ENCODE data around the gene RERE.

RERE gene

GRCh38 chr1:8359617-8360481 is 457.6 kb downstream of the RERE start:
- no peak for DNase-seq (ENCODE audit: extremely low spot score)
- POLR2A ChIA-PET, result no interaction called here
- CTCF ChIA-PET, result no interaction called here
- TF ChIP-seq HDGF (IDR thresholded peaks at IDR 0.05; ENCODE audit: borderline replicate concordance), result no peak
- no peak for TF ChIP-seq FOXM1 (IDR thresholded peaks at IDR 0.05; ENCODE audit: borderline replicate concordance)
- no peak for TF ChIP-seq ELF4 (IDR thresholded peaks at IDR 0.05)
- TF ChIP-seq FOXA1 (IDR thresholded peaks at IDR 0.05), result no peak
- TF ChIP-seq ARNT (IDR thresholded peaks at IDR 0.05), result no peak
- TF ChIP-seq LEF1 (IDR thresholded peaks at IDR 0.05; ENCODE audit: borderline replicate concordance), result no peak
- no peak for TF ChIP-seq PKNOX1 (IDR thresholded peaks at IDR 0.05)
- no peak for TF ChIP-seq NFRKB (IDR thresholded peaks at IDR 0.05)
- no peak for TF ChIP-seq FOXK2 (IDR thresholded peaks at IDR 0.05)
- TF ChIP-seq L3MBTL2 (conservative IDR thresholded peaks at IDR 0.05), result no peak
- no peak for TF ChIP-seq CTBP1 (IDR thresholded peaks at IDR 0.05; ENCODE audit: borderline replicate concordance)
- no peak for TF ChIP-seq TARDBP (IDR thresholded peaks at IDR 0.05)
- no peak for TF ChIP-seq ZNF384 (IDR thresholded peaks at IDR 0.05)
- no peak for TF ChIP-seq SUZ12 (IDR thresholded peaks at IDR 0.05)
- no peak for TF ChIP-seq SP1 (IDR thresholded peaks at IDR 0.05)
- no peak for TF ChIP-seq BHLHE40 (IDR thresholded peaks at IDR 0.05; ENCODE audit: borderline replicate concordance)

- ChIA-PET CTCF (no interaction called here), POLR2A (no interaction called here)
- no peak for DNase-seq (ENCODE audit: extremely low spot score)
- TF ChIP-seq SUZ12 (IDR thresholded peaks at IDR 0.05) (no peak), LEF1 (IDR thresholded peaks at IDR 0.05; ENCODE audit: borderline replicate concordance) (no peak), L3MBTL2 (conservative IDR thresholded peaks at IDR 0.05) (no peak), FOXK2 (IDR thresholded peaks at IDR 0.05) (no peak), SP1 (IDR thresholded peaks at IDR 0.05) (no peak), PKNOX1 (IDR thresholded peaks at IDR 0.05) (no peak), ZNF384 (IDR thresholded peaks at IDR 0.05) (no peak), ELF4 (IDR thresholded peaks at IDR 0.05) (no peak), BHLHE40 (IDR thresholded peaks at IDR 0.05; ENCODE audit: borderline replicate concordance) (no peak), FOXM1 (IDR thresholded peaks at IDR 0.05; ENCODE audit: borderline replicate concordance) (no peak), TARDBP (IDR thresholded peaks at IDR 0.05) (no peak), CTBP1 (IDR thresholded peaks at IDR 0.05; ENCODE audit: borderline replicate concordance) (no peak), FOXA1 (IDR thresholded peaks at IDR 0.05) (no peak), HDGF (IDR thresholded peaks at IDR 0.05; ENCODE audit: borderline replicate concordance) (no peak), NFRKB (IDR thresholded peaks at IDR 0.05) (no peak), ARNT (IDR thresholded peaks at IDR 0.05) (no peak)
Measured at GRCh38 chr1:8358897-8359616, 458.4 kb downstream of the RERE start.

- CTCF ChIA-PET, result no interaction called here
- POLR2A ChIA-PET, result no interaction called here
- no peak for TF ChIP-seq SP1 (IDR thresholded peaks at IDR 0.05)
- TF ChIP-seq LEF1 (IDR thresholded peaks at IDR 0.05; ENCODE audit: borderline replicate concordance), result no peak
- TF ChIP-seq FOXM1 (IDR thresholded peaks at IDR 0.05; ENCODE audit: borderline replicate concordance), result no peak
- no peak for TF ChIP-seq FOXK2 (IDR thresholded peaks at IDR 0.05)
- no peak for TF ChIP-seq TARDBP (IDR thresholded peaks at IDR 0.05)
- TF ChIP-seq SUZ12 (IDR thresholded peaks at IDR 0.05), result no peak
- TF ChIP-seq BHLHE40 (IDR thresholded peaks at IDR 0.05; ENCODE audit: borderline replicate concordance), result no peak
- TF ChIP-seq NFRKB (IDR thresholded peaks at IDR 0.05), result no peak
- no peak for TF ChIP-seq FOXA1 (IDR thresholded peaks at IDR 0.05)
- no peak for TF ChIP-seq HDGF (IDR thresholded peaks at IDR 0.05; ENCODE audit: borderline replicate concordance)
- no peak for TF ChIP-seq ZNF384 (IDR thresholded peaks at IDR 0.05)
- no peak for TF ChIP-seq ELF4 (IDR thresholded peaks at IDR 0.05)
- TF ChIP-seq CTBP1 (IDR thresholded peaks at IDR 0.05; ENCODE audit: borderline replicate concordance), result no peak
- no peak for DNase-seq (ENCODE audit: extremely low spot score)
Measured at GRCh38 chr1:8358241-8358896, 459.1 kb downstream of the RERE start.

GRCh38 chr1:8357329-8358101 is 459.9 kb downstream of the RERE start:
- TF ChIP-seq ARNT (IDR thresholded peaks at IDR 0.05) (no peak), SUZ12 (IDR thresholded peaks at IDR 0.05) (no peak), PKNOX1 (IDR thresholded peaks at IDR 0.05) (no peak)
- ChIA-PET POLR2A (no interaction called here), CTCF (no interaction called here)
- no peak for DNase-seq (ENCODE audit: extremely low spot score)
